Activated naive CD4-positive, alpha-beta T cell treated with anti-CD3 and anti-CD28 coated beads for 36 hours (primary cell): ENCODE measurements around the gene GRIN2A. TPM values are rescaled to one million over a fixed set of nuclear protein-coding genes. Genes with fewer than 3 reads are reported as not detected.

Experiments
- CTCF ChIA-PET: fragments of 350-600 bp; sonication (Branson Sonifier 250); formaldehyde crosslinking; loops from one replicate; lab custom pipeline; 2021; ENCODE audit warnings: antibody characterized with exemption; lab: Charles Lee
- DNase-seq: peaks from one replicate; pipeline ENCODE4 v3.0.0-alpha.2; 2020
- H3K27ac Mint-ChIP-seq: one replicate; pipeline ENCODE4 v1.8.0; 2021; ENCODE audit warnings: mild to moderate bottlenecking, mixed read lengths
- H3K27me3 Mint-ChIP-seq: one replicate; pipeline ENCODE4 v1.8.0; 2021; ENCODE audit warnings: low read depth, mixed read lengths
- H3K36me3 Mint-ChIP-seq: one replicate; pipeline ENCODE4 v1.8.0; 2021; ENCODE audit warnings: low read depth, mixed read lengths
- H3K4me1 Mint-ChIP-seq: one replicate; pipeline ENCODE4 v1.8.0; 2021; ENCODE audit warnings: low read depth, mixed read lengths
- H3K4me3 Mint-ChIP-seq: one replicate; pipeline ENCODE4 v1.8.0; 2021; ENCODE audit warnings: mild to moderate bottlenecking, moderate library complexity, mixed read lengths
- H3K9me3 Mint-ChIP-seq: one replicate; pipeline ENCODE4 v1.8.0; 2021; ENCODE audit warnings: mixed read lengths
- intact Hi-C: fragments of 100-400 bp; cut with micrococcal nuclease; formaldehyde crosslinking; loops from one replicate; pipeline ENCODE4 v1.15.1; 2023
- total RNA-seq, 2 experiments: library from RNA; stranded (reverse); gene quantifications; one replicate each; pipeline ENCODE4 v1.2.3, GENCODE V29; 2021

Gene GRIN2A
- total RNA-seq, 2 experiments from 2014 or later = not detected

GRCh38 chr16:9934723-9935508 lies 247.3 kb downstream of the GRIN2A start:
- Mint-ChIP-seq H3K4me1 (no peaks in the 10 kb centered on the region), H3K4me3 (no peak overlapping the region), H3K36me3 (no peaks in the 10 kb centered on the region), H3K27me3 (no peaks in the 10 kb centered on the region), H3K27ac (no peak overlapping the region), H3K9me3 (peaks cover 2% of the 10 kb centered on the region)
- CTCF ChIA-PET = no interaction called here
- no peak for DNase-seq
- intact Hi-C loops = no loop called here

DNA sequence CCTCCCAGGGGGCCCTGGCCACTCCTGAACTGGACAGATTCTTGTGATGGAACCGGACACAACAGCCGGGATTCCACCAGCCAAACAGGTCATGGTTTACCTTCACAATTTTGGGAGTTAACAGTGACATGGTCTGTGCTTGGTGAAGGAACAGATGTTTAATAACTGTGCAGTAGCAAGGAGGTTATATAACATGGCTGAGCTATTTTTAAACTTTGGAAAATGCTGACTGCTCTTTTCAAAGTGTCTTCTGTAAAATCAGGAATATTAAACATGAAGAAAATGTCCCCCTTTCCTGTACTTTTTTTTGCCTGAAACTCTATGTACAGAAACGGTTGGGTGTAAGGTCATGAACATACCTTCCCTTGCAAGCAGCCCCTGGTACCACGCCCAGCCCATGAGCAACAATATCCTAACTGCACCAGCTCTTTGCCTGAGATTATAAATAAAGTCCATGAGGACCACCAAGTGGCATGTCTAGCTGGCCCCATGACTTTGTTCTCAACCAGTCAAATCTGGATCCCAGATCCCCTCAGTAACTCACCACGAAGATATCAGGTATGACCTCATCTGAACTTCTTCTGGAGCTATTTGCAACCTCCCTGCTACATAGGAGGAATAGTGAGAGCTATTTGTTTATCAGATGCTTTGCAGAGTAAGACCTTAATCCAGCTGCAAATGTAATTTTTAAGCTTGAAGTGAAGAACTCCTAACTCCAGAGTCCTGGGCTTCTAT lies 249.1 kb downstream of the GRIN2A start:
- CTCF ChIA-PET = interaction anchor here (0.6 kb wide), 2 partner anchors 839 to 868 kb away, joined by 3 read pairs; no protein-coding TSS in a partner anchor

GRCh38 chr16:9932000-9932399 lies 250.2 kb downstream of the GRIN2A start:
- no peak for DNase-seq
- intact Hi-C loops = no loop called here
- Mint-ChIP-seq H3K36me3 (no peaks in the 10 kb centered on the region), H3K27ac (no peak overlapping the region), H3K9me3 (no peaks in the 10 kb centered on the region), H3K4me1 (no peaks in the 10 kb centered on the region), H3K4me3 (no peak overlapping the region), H3K27me3 (no peaks in the 10 kb centered on the region)
- CTCF ChIA-PET = no interaction called here

More for the DNA sequence above, 249.1 kb downstream of the GRIN2A start:
- Mint-ChIP-seq H3K27ac (no peak overlapping the region), H3K9me3 (no peaks in the 10 kb centered on the region), H3K4me1 (no peaks in the 10 kb centered on the region), H3K4me3 (no peak overlapping the region), H3K36me3 (no peaks in the 10 kb centered on the region), H3K27me3 (no peaks in the 10 kb centered on the region)
- DNase-seq = no peak
- intact Hi-C loops = no loop called here

- no peak for DNase-seq
- intact Hi-C loops = no loop called here
- no peaks in the 10 kb centered on the region for H3K4me1 Mint-ChIP-seq
These were observed 252.4 kb downstream of the GRIN2A start for GRCh38 chr16:9929836-9930235.

GRCh38 chr16:9929313-9929712 lies 252.9 kb downstream of the GRIN2A start:
- Mint-ChIP-seq H3K27me3 (no peaks in the 10 kb centered on the region), H3K36me3 (no peaks in the 10 kb centered on the region), H3K9me3 (no peaks in the 10 kb centered on the region), H3K27ac (no peak overlapping the region), H3K4me3 (no peak overlapping the region), H3K4me1 (no peaks in the 10 kb centered on the region)
- CTCF ChIA-PET = interaction anchor here (0.6 kb wide), 1 partner anchor 9 kb away, joined by 3 read pairs; no protein-coding TSS in a partner anchor
- no peak for DNase-seq
- intact Hi-C loops = no loop called here

More at GRCh38 chr16:9929836-9930235, 252.4 kb downstream of the GRIN2A start:
- no peak overlapping the region for H3K4me3 Mint-ChIP-seq
- CTCF ChIA-PET = no interaction called here
- H3K36me3 Mint-ChIP-seq = no peaks in the 10 kb centered on the region
- H3K9me3 Mint-ChIP-seq = no peaks in the 10 kb centered on the region
- no peak overlapping the region for H3K27ac Mint-ChIP-seq
- H3K27me3 Mint-ChIP-seq = no peaks in the 10 kb centered on the region

DNA sequence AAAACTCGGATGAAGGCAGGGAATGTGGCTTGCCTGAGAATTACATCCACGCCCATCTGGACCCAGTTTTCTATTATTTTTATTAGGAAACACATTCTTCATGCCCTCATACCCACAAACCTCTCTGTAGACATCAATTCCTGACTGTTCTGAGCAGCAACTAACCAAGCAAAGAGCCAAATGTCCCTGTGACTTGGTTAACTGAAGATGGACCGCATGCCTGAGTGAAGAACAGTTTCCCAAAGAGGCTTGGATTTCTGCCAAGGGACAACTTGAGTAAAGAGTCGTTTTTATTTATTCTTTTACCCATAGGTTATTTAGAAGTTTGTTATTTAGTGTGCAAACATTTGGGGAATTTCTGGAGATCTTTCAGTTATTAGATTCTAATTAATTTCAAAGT lies 259.8 kb downstream of the GRIN2A start:
- Mint-ChIP-seq H3K9me3 (no peaks in the 10 kb centered on the region), H3K4me1 (no peaks in the 10 kb centered on the region), H3K27ac (no peak overlapping the region), H3K27me3 (no peaks in the 10 kb centered on the region), H3K36me3 (no peaks in the 10 kb centered on the region), H3K4me3 (no peak overlapping the region)
- intact Hi-C loops = no loop called here
- CTCF ChIA-PET = interaction anchor here (0.6 kb wide), 1 partner anchor 41 kb away, joined by 6 read pairs; no protein-coding TSS in a partner anchor
- no peak for DNase-seq

GRCh38 chr16:9921997-9922396 lies 260.2 kb downstream of the GRIN2A start:
- no peaks in the 10 kb centered on the region for H3K4me1 Mint-ChIP-seq
- H3K27ac Mint-ChIP-seq = no peak overlapping the region
- no peak for DNase-seq
- H3K27me3 Mint-ChIP-seq = no peaks in the 10 kb centered on the region
- intact Hi-C loops = no loop called here
- H3K36me3 Mint-ChIP-seq = no peaks in the 10 kb centered on the region
- H3K4me3 Mint-ChIP-seq = no peak overlapping the region
- CTCF ChIA-PET = interaction anchor here (0.6 kb wide), 1 partner anchor 41 kb away, joined by 6 read pairs; no protein-coding TSS in a partner anchor
- no peaks in the 10 kb centered on the region for H3K9me3 Mint-ChIP-seq

DNA sequence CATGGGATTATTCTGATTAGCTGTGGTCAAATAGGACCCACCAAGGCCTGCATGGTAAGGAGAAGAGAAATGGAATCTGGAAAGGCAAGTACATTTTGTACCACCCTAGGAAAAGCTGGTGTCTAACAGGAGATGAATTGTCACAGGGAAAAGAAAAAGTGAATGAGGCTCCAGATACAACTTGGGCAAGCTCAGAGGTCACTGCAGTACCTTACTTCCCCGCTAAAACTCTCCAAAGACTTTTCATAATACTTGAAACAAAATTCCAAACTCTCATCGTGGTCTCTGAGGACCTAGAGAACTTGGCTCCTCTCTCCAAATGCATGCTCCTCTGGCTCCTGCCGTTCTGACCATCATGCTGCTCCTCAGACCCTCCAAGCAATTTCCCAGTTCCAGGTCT lies 262.8 kb downstream of the GRIN2A start:
- Mint-ChIP-seq H3K4me3 (no peak overlapping the region), H3K27me3 (no peaks in the 10 kb centered on the region), H3K4me1 (no peaks in the 10 kb centered on the region), H3K27ac (no peak overlapping the region), H3K9me3 (no peaks in the 10 kb centered on the region), H3K36me3 (no peaks in the 10 kb centered on the region)
- DNase-seq = no peak
- intact Hi-C loops = no loop called here
- CTCF ChIA-PET = no interaction called here

DNA sequence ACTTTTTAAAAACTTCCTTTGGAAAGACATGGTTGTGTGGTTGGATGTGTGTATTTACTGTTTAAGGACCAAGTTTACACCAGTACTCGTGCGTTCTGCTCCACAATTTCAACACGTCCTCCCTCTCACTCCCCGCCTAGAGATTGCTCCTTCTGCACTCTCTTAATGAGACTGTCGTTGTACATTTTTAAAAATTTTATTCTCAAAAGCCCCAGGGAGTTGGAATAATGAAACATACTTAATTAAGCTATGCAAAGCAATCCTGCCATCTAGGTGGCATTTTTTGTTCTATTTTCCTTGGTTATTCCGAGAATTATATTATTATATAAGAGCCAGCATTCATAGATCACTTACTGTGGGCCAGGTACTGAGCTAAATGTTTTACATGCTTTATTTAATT lies 264.5 kb downstream of the GRIN2A start:
- H3K36me3 Mint-ChIP-seq = no peaks in the 10 kb centered on the region
- intact Hi-C loops = no loop called here
- no peak overlapping the region for H3K27ac Mint-ChIP-seq
- no peaks in the 10 kb centered on the region for H3K4me1 Mint-ChIP-seq
- no peak overlapping the region for H3K4me3 Mint-ChIP-seq
- DNase-seq = no peak
- H3K27me3 Mint-ChIP-seq = no peaks in the 10 kb centered on the region
- no peaks in the 10 kb centered on the region for H3K9me3 Mint-ChIP-seq
- CTCF ChIA-PET = no interaction called here

DNA sequence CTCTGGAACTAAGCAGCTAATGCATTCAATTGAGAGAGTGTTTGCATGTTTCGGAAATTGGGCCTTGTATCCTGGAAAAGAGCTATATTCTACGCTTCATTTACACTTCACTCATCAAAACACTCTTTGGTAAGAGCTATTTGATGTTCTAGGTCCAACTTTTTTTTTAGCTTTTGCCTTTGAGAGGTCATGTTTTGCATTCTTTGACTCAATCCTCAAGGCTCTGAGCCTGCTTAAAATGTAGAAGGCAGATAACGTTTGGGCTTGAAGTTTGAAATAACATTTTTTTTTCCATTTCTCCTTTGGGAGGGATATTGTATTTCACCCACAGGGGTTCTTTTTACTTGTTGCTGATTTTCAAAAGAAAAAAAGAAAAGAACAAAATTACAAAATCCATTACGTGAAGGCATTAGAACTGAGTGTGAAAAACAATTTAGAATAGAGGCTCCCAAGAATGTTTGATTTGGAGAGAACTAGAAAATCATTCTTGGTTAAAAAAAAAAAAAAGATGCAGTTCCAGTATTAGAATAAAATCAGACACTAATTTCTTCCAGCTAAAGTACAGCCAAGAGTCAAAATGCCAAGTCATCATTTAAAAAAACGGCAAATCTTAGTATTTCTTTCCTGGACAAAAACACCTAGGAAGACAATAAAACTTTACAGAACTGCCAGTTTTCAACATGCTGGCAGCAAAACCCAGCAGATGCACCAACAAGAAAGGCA lies 268.5 kb downstream of the GRIN2A start:
- CTCF ChIA-PET = no interaction called here
- intact Hi-C loops = no loop called here
- no peak for DNase-seq
- H3K36me3 Mint-ChIP-seq = no peaks in the 10 kb centered on the region
- no peak overlapping the region for H3K27ac Mint-ChIP-seq
- no peaks in the 10 kb centered on the region for H3K27me3 Mint-ChIP-seq
- H3K9me3 Mint-ChIP-seq = peaks cover 4% of the 10 kb centered on the region
- no peaks in the 10 kb centered on the region for H3K4me1 Mint-ChIP-seq
- no peak overlapping the region for H3K4me3 Mint-ChIP-seq

DNA sequence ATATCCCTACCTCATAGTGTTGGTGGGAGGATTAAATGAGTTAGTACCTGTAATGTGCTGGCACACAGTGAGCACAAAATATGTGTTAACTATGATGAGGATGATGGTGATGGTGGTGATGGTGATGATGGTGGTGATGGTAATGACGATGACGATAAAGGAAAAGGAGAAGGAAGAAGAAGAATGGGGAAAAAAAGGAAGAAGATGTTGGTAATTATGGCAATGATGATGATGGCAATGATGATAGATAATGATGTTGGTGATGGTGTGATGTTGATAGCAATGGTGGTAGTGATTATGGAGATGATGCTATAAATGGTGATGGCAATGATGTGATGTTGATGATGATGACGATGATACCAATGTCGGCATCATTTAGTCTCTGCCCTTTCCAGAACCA lies 270.2 kb downstream of the GRIN2A start:
- no peaks in the 10 kb centered on the region for H3K4me1 Mint-ChIP-seq
- H3K27me3 Mint-ChIP-seq = no peaks in the 10 kb centered on the region
- no peak for DNase-seq
- CTCF ChIA-PET = interaction anchor here (1.2 kb wide), 1 partner anchor 193 kb away, joined by 4 read pairs; no protein-coding TSS in a partner anchor
- no peaks in the 10 kb centered on the region for H3K36me3 Mint-ChIP-seq
- intact Hi-C loops = no loop called here
- H3K4me3 Mint-ChIP-seq = no peak overlapping the region
- H3K9me3 Mint-ChIP-seq = peaks cover 4% of the 10 kb centered on the region
- H3K27ac Mint-ChIP-seq = no peak overlapping the region

GRCh38 chr16:9911231-9911630 lies 271.0 kb downstream of the GRIN2A start:
- no peak overlapping the region for H3K4me3 Mint-ChIP-seq
- intact Hi-C loops = no loop called here
- no peak for DNase-seq
- H3K27me3 Mint-ChIP-seq = peaks cover 2% of the 10 kb centered on the region
- no peaks in the 10 kb centered on the region for H3K4me1 Mint-ChIP-seq
- CTCF ChIA-PET = interaction anchor here (1.2 kb wide), 1 partner anchor 194 kb away, joined by 4 read pairs; no protein-coding TSS in a partner anchor
- no peak overlapping the region for H3K27ac Mint-ChIP-seq
- no peaks in the 10 kb centered on the region for H3K36me3 Mint-ChIP-seq
- H3K9me3 Mint-ChIP-seq = peaks cover 4% of the 10 kb centered on the region
